ENCODE data around the gene TMEM100.
A peak's percentile ranks its signal among the peaks of the same experiment; 100 is the strongest.

The TMEM100 gene, protein sequence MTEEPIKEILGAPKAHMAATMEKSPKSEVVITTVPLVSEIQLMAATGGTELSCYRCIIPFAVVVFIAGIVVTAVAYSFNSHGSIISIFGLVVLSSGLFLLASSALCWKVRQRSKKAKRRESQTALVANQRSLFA

DNA sequence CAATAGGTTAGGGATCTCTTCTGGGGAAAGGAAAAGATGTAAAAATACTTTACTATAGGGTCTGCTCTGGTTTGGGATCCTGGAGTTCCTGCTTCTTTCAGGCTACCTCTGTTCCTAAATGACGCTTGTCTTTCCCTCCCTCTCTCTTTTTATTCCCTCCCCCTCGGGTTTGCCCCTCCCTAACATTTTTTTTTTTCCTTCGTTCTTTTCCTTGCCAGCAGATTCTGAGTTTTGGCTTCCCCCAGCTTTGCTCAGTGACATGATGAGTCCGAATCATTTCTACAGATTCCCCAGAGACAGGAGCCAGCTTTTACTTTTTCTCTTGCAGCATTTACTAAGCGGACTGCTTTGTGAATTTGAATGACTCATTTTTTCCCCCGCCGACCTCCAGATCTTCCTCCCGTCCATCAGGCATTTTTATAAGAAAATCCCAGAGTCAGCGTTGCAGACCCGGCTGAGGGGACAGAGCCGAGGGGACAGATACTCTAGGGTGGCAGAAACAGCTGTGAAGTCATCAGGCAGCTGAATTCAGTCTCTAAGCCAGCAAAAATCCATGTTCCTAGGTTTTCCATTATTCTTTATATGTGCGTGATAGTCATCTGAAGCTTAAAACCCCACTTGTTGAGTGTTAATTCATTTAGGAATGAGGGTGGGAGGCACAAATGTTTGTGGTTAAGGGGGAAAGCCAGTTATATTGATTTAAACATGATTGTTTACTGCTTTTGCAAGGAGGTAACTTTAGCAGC is at the start of gene TMEM100:
Gene TMEM100, minus strand, starts transcription at position 123 of the 746 bp plus-strand sequence. CDS start 1,794 bp downstream, outside the sequence.
- Histone ChIP-seq H3K27me3 (ENCODE audit: low read depth, low read length) (no peaks in the 10 kb centered on the region), H3K9me3 (ENCODE audit: control insufficient read depth in 1 of 2, low read length in 2 of 2) (no peaks in the 10 kb centered on the region), H3K4me3 (ENCODE audit: low read depth in 1 of 2, low read length in 2 of 2) (peak within 1 kb of the TSS; percentile 58 to 78), H3K36me3 (ENCODE audit: control insufficient read depth in 1 of 2, insufficient read depth in 2 of 2, low read length in 2 of 2) (no peaks in the 10 kb centered on the region), H3K27ac (ENCODE audit: low read length) (peak within 1 kb of the TSS; percentile 84), H3K4me1 (ENCODE audit: control insufficient read depth in 1 of 2, insufficient read depth in 2 of 2, low read length in 2 of 2) (peaks cover 13 to 30% of the 10 kb centered on the region in 2 donors)

- peaks cover 55 to 61% of the 10 kb centered on the region in 2 donors for H3K36me3 ChIP-seq (ENCODE audit: control insufficient read depth in 1 of 2, insufficient read depth in 2 of 2, low read length in 2 of 2)
- H3K4me1 ChIP-seq (ENCODE audit: control insufficient read depth in 1 of 2, insufficient read depth in 2 of 2, low read length in 2 of 2) = peaks cover 7 to 12% of the 10 kb centered on the region in 2 donors
- H3K4me3 ChIP-seq (ENCODE audit: low read depth in 1 of 2, low read length in 2 of 2) = no peak overlapping the region
- no peaks in the 10 kb centered on the region for H3K27me3 ChIP-seq (ENCODE audit: low read depth, low read length)
- no peaks in the 10 kb centered on the region for H3K9me3 ChIP-seq (ENCODE audit: control insufficient read depth in 1 of 2, low read length in 2 of 2)
- no peak overlapping the region for H3K27ac ChIP-seq (ENCODE audit: low read length)
Observed at GRCh38 chr17:55772086-55772485, 49.4 kb upstream of the TMEM100 start.

GRCh38 chr17:55770196-55770870 is 47.7 kb upstream of the TMEM100 start:
- Histone ChIP-seq H3K4me1 (ENCODE audit: control insufficient read depth in 1 of 2, insufficient read depth in 2 of 2, low read length in 2 of 2) (peaks cover 7 to 12% of the 10 kb centered on the region in 2 donors), H3K27me3 (ENCODE audit: low read depth, low read length) (no peaks in the 10 kb centered on the region), H3K27ac (ENCODE audit: low read length) (peak overlapping the region; percentile 49), H3K36me3 (ENCODE audit: control insufficient read depth in 1 of 2, insufficient read depth in 2 of 2, low read length in 2 of 2) (peaks cover 41 to 44% of the 10 kb centered on the region in 2 donors), H3K4me3 (ENCODE audit: low read depth in 1 of 2, low read length in 2 of 2) (no peak overlapping the region), H3K9me3 (ENCODE audit: control insufficient read depth in 1 of 2, low read length in 2 of 2) (no peaks in the 10 kb centered on the region)

DNA sequence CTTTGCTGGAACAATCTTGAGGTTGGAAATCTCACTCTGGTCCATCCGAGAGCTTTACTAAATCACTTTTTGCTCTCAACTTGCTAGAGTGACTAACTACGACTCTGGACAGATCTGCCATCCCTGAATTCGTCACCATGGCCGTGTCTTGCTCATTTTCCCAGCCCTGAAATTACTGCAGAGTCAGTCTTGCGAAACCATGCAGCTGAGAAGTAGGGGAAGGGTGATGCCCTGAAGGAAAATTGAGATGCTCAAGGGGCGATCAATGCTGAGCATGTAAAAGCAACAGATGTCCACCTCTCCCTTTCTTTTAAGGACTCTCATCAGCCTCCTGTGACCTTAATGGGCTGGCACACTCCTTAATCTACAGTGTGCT is 46.9 kb upstream of the TMEM100 start:
- peak overlapping the region; percentile 49 for H3K27ac ChIP-seq (ENCODE audit: low read length)
- H3K4me1 ChIP-seq (ENCODE audit: control insufficient read depth in 1 of 2, insufficient read depth in 2 of 2, low read length in 2 of 2) = peaks cover 7 to 12% of the 10 kb centered on the region in 2 donors
- no peak overlapping the region for H3K4me3 ChIP-seq (ENCODE audit: low read depth in 1 of 2, low read length in 2 of 2)
- peaks cover 41 to 43% of the 10 kb centered on the region in 2 donors for H3K36me3 ChIP-seq (ENCODE audit: control insufficient read depth in 1 of 2, insufficient read depth in 2 of 2, low read length in 2 of 2)
- H3K27me3 ChIP-seq (ENCODE audit: low read depth, low read length) = no peaks in the 10 kb centered on the region
- no peaks in the 10 kb centered on the region for H3K9me3 ChIP-seq (ENCODE audit: control insufficient read depth in 1 of 2, low read length in 2 of 2)

- H3K9me3 ChIP-seq (ENCODE audit: control insufficient read depth in 1 of 2, low read length in 2 of 2) = no peaks in the 10 kb centered on the region
- peak overlapping the region; percentile 35 for H3K27ac ChIP-seq (ENCODE audit: low read length)
- H3K4me3 ChIP-seq (ENCODE audit: low read depth in 1 of 2, low read length in 2 of 2) = no peak overlapping the region
- H3K27me3 ChIP-seq (ENCODE audit: low read depth, low read length) = no peaks in the 10 kb centered on the region
- H3K36me3 ChIP-seq (ENCODE audit: control insufficient read depth in 1 of 2, insufficient read depth in 2 of 2, low read length in 2 of 2) = peaks cover 38 to 40% of the 10 kb centered on the region in 2 donors
- peaks cover 11 to 15% of the 10 kb centered on the region in 2 donors for H3K4me1 ChIP-seq (ENCODE audit: control insufficient read depth in 1 of 2, insufficient read depth in 2 of 2, low read length in 2 of 2)
Observed at GRCh38 chr17:55768936-55769624, 46.4 kb upstream of the TMEM100 start.

DNA sequence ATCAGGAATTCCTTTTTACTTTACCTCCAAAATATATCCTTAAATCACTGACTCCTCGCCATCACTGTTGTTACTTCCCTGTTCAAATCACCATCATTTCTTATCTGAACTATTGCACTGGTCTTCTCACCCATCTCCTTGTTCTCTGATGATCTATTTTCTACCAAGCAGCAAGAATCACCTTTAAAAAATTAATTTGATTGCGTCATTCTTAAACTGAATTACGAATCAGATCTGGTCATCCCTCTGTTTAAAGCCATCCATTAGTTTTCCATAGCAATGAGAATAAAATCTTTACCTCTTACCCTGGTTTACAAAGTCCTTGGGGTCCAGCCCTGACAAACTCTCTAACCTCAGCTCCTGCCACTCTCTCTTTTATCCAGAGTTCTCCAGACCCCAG is 42.8 kb upstream of the TMEM100 start:
- no peak overlapping the region for H3K4me3 ChIP-seq (ENCODE audit: low read depth in 1 of 2, low read length in 2 of 2)
- peaks cover 17 to 24% of the 10 kb centered on the region in 2 donors for H3K4me1 ChIP-seq (ENCODE audit: control insufficient read depth in 1 of 2, insufficient read depth in 2 of 2, low read length in 2 of 2)
- H3K27me3 ChIP-seq (ENCODE audit: low read depth, low read length) = no peaks in the 10 kb centered on the region
- no peak overlapping the region for H3K27ac ChIP-seq (ENCODE audit: low read length)
- no peaks in the 10 kb centered on the region for H3K9me3 ChIP-seq (ENCODE audit: control insufficient read depth in 1 of 2, low read length in 2 of 2)
- H3K36me3 ChIP-seq (ENCODE audit: control insufficient read depth in 1 of 2, insufficient read depth in 2 of 2, low read length in 2 of 2) = peaks cover 12 to 17% of the 10 kb centered on the region in 2 donors

DNA sequence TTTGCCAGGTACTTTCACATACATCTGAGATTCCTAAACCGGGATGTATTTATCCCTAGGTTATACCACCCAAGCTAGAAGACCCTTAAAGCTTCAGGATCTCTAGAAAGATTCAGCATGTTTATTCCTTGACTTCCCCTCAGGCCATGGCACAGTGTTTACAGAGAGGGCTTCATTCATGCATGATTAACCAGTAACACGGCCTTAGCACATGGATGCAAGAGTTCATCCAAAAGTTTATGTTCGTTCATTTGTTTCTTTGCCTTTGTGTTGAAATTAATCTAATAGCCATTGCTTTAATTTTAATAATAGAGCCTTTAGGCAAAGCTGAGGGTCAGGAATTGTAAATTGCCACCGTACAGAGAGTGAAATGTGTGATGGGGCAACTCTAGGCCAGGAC is 41.9 kb upstream of the TMEM100 start:
- Histone ChIP-seq H3K27ac (ENCODE audit: low read length) (peak overlapping the region; percentile 58), H3K27me3 (ENCODE audit: low read depth, low read length) (no peaks in the 10 kb centered on the region)

GRCh38 chr17:55763856-55764255 is 41.2 kb upstream of the TMEM100 start:
- Histone ChIP-seq H3K36me3 (ENCODE audit: control insufficient read depth in 1 of 2, insufficient read depth in 2 of 2, low read length in 2 of 2) (peaks cover 0 to 8% of the 10 kb centered on the region in 2 donors), H3K27ac (ENCODE audit: low read length) (peak overlapping the region; percentile 58), H3K9me3 (ENCODE audit: control insufficient read depth in 1 of 2, low read length in 2 of 2) (no peaks in the 10 kb centered on the region), H3K4me1 (ENCODE audit: control insufficient read depth in 1 of 2, insufficient read depth in 2 of 2, low read length in 2 of 2) (peaks cover 16 to 22% of the 10 kb centered on the region in 2 donors), H3K4me3 (ENCODE audit: low read depth in 1 of 2, low read length in 2 of 2) (no peak overlapping the region), H3K27me3 (ENCODE audit: low read depth, low read length) (no peaks in the 10 kb centered on the region)

More for the DNA sequence above, 41.9 kb upstream of the TMEM100 start:
- Histone ChIP-seq H3K9me3 (ENCODE audit: control insufficient read depth in 1 of 2, low read length in 2 of 2) (no peaks in the 10 kb centered on the region), H3K4me3 (ENCODE audit: low read depth in 1 of 2, low read length in 2 of 2) (no peak overlapping the region), H3K4me1 (ENCODE audit: control insufficient read depth in 1 of 2, insufficient read depth in 2 of 2, low read length in 2 of 2) (peaks cover 16 to 23% of the 10 kb centered on the region in 2 donors), H3K36me3 (ENCODE audit: control insufficient read depth in 1 of 2, insufficient read depth in 2 of 2, low read length in 2 of 2) (peaks cover 7 to 13% of the 10 kb centered on the region in 2 donors)

DNA sequence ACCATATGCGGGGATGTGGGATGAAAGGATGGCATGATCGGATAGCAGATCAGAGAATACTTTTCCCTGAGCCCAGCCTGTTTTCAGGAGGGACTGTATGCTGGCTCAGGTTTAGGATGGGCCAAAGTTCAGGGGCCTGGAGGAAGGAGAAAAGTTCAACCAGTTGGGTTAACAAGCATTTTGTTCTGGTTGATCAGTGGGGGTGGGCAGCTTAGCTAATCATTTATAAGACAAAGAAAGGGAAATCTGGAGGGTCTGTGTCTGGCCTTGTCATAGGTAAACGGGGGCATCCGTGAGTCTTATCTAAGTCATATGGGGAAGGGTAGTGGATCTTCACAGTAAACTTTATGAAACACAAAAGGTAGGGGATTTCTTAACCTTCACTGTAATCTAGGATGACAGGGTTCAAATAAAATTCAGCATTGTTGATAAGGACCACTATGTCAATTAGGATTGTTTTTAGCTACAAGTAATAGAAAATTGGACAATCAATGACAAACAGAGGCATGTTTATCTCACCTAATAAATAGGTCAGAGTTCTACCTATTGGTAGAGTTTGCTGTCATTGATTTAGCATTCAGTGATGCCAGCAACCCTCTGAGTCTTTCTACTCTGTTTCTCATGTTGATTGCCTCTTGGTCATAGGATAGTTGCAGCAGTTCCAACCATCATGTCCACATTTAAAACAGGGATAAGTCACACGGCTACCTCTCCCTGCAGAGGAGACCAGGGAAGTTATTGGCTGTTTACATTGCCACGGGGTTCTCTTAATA is 39.6 kb upstream of the TMEM100 start:
- Histone ChIP-seq H3K27ac (ENCODE audit: low read length) (peak overlapping the region; percentile 3), H3K36me3 (ENCODE audit: control insufficient read depth in 1 of 2, insufficient read depth in 2 of 2, low read length in 2 of 2) (no peaks in the 10 kb centered on the region)

DNA sequence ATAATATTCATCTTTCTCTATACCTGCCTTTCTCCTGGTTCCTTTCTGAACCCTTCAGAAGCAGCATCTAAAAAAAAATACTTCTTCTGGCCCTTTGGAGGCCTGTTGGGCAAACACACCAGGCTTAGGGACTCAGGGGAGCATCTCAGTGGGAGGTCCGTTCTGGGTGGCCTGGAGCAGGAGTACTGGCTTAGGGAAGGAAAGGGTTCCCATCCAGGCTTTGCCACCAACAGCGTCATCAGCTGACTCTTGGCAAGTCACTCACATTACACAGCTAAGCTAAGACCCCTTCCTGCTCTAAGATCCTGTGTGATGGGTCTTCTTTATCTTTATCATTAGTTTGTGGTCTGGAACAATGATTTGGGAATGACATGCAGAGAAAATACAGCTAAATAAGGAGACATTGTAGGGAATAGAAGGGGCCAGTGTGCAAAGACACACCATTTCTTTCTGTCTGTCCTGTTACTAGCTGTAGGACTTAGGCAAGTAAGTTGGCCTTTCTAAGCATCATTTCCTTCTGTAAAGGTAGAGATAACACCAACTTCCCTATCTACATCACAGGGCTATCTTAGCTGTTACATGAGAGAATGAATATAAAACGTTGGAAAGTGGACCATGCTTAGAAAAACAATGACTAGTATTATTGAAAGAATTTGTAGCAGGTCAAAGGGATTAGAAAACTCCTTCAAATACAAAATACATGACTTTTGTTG is 38.1 kb upstream of the TMEM100 start:
- no peak overlapping the region for H3K4me3 ChIP-seq (ENCODE audit: low read depth in 1 of 2, low read length in 2 of 2)
- H3K9me3 ChIP-seq (ENCODE audit: control insufficient read depth in 1 of 2, low read length in 2 of 2) = no peaks in the 10 kb centered on the region
- peaks cover 16 to 42% of the 10 kb centered on the region in 2 donors for H3K4me1 ChIP-seq (ENCODE audit: control insufficient read depth in 1 of 2, insufficient read depth in 2 of 2, low read length in 2 of 2)
- no peaks in the 10 kb centered on the region for H3K36me3 ChIP-seq (ENCODE audit: control insufficient read depth in 1 of 2, insufficient read depth in 2 of 2, low read length in 2 of 2)
- peak overlapping the region; percentile 0 for H3K27ac ChIP-seq (ENCODE audit: low read length)
- H3K27me3 ChIP-seq (ENCODE audit: low read depth, low read length) = no peaks in the 10 kb centered on the region

More for the DNA sequence above, 39.6 kb upstream of the TMEM100 start:
- Histone ChIP-seq H3K4me1 (ENCODE audit: control insufficient read depth in 1 of 2, insufficient read depth in 2 of 2, low read length in 2 of 2) (peaks cover 16 to 37% of the 10 kb centered on the region in 2 donors), H3K9me3 (ENCODE audit: control insufficient read depth in 1 of 2, low read length in 2 of 2) (no peaks in the 10 kb centered on the region), H3K4me3 (ENCODE audit: low read depth in 1 of 2, low read length in 2 of 2) (no peak overlapping the region), H3K27me3 (ENCODE audit: low read depth, low read length) (no peaks in the 10 kb centered on the region)
